OCI-LY7 (cell line): ENCODE data around the gene PCCA. TPM values are rescaled to one million over a fixed set of nuclear protein-coding genes. Genes with fewer than 3 reads are reported as not detected.
A peak's percentile ranks its signal among the peaks of the same experiment; 100 is the strongest.

Experiments
- BruUV-seq: library from RNA; stranded (reverse); fragments of 400-500 nt; replicated peaks from 2 replicates; lab custom pipeline; 2021; lab: Mats Ljungman, UMichigan
- CTCF ChIA-PET: fragments of 300-600 bp; sonication (Branson Sonifier 250); formaldehyde crosslinking; loops from one replicate; lab custom pipeline; 2022; ENCODE audit warnings: antibody characterized with exemption; ENCODE audit not compliant: unreplicated experiment; lab: Charles Lee
- POLR2A ChIA-PET: fragments of 300-600 bp; sonication (Branson Sonifier 250); formaldehyde crosslinking; loops from one replicate; lab custom pipeline; 2022; ENCODE audit warnings: antibody characterized with exemption; lab: Charles Lee
- DNase-seq: peaks from one replicate; pipeline ENCODE4 v3.0.0-alpha.2; 2015; ENCODE audit warnings: low spot score
- H2AFZ ChIP-seq: fragments of 200-600 bp; sonication (generic), shearing (Covaris generic); 2 replicates; pipeline ENCODE4 v1.6.1; 2014; ENCODE audit warnings: mild to moderate bottlenecking, antibody characterized with exemption, low read length, moderate library complexity
- H3K27ac ChIP-seq: fragments of 200-600 bp; sonication (generic); 2 replicates; pipeline ENCODE4 v1.5.1; 2014; ENCODE audit warnings: mixed run types, low read depth, mild to moderate bottlenecking, moderate library complexity, low read length, inconsistent platforms; ENCODE audit not compliant: poor library complexity, severe bottlenecking
- H3K36me3 ChIP-seq: fragments of 200-600 bp; sonication (generic); 2 replicates; pipeline ENCODE4 v1.6.1; 2014; ENCODE audit warnings: mild to moderate bottlenecking, antibody characterized with exemption, low read length, moderate library complexity, mixed read lengths; ENCODE audit not compliant: insufficient read depth
- H3K4me1 ChIP-seq: fragments of 200-600 bp; sonication (generic); 2 replicates; pipeline ENCODE4 v1.5.1; 2014; ENCODE audit warnings: mild to moderate bottlenecking, low read length; ENCODE audit not compliant: insufficient read depth, poor library complexity, severe bottlenecking
- H3K4me2 ChIP-seq: fragments of 200-600 bp; sonication (generic); 2 replicates; pipeline ENCODE4 v1.6.1; 2014; ENCODE audit warnings: mild to moderate bottlenecking, low read length
- H3K4me3 ChIP-seq: fragments of 200-600 bp; sonication (generic); 2 replicates; pipeline ENCODE4 v1.5.1; 2014; ENCODE audit warnings: mild to moderate bottlenecking, low read depth, low read length; ENCODE audit not compliant: poor library complexity, severe bottlenecking
- H3K79me2 ChIP-seq: fragments of 200-600 bp; sonication (generic); 2 replicates; pipeline ENCODE4 v1.6.1; 2016; ENCODE audit warnings: low read depth, mild to moderate bottlenecking, low read length, moderate library complexity, mixed read lengths; ENCODE audit not compliant: insufficient read depth
- H3K9me2 ChIP-seq: fragments of 200-600 bp; sonication (generic); 2 replicates; pipeline ENCODE4 v1.6.1; 2016; ENCODE audit warnings: mild to moderate bottlenecking, low read length, mixed read lengths; ENCODE audit not compliant: insufficient read depth
- H3K9me3 ChIP-seq: fragments of 200-600 bp; sonication (generic); 2 replicates; pipeline ENCODE4 v1.6.1; 2014; ENCODE audit warnings: mild to moderate bottlenecking, mixed run types, low read length, mixed read lengths
- H4K20me1 ChIP-seq: fragments of 200-600 bp; sonication (generic); 2 replicates; pipeline ENCODE4 v1.6.1; 2014; ENCODE audit warnings: mild to moderate bottlenecking, antibody characterized with exemption, low read length, moderate library complexity, mixed read lengths; ENCODE audit not compliant: insufficient read depth
- EZH2phosphoT487 ChIP-seq: fragments of 200-600 bp; sonication (generic); IDR thresholded peaks from 2 replicates; pipeline ENCODE4 v1.6.1; 2018; ENCODE audit warnings: low read depth, borderline replicate concordance, mild to moderate bottlenecking, mixed run types, antibody characterized with exemption, low read length, moderate library complexity, mixed read lengths
- intact Hi-C: fragments of 100-400 bp; cut with micrococcal nuclease; formaldehyde crosslinking; loops from one replicate; pipeline ENCODE4 v1.10.0; 2022; ENCODE audit not compliant: unreplicated experiment
- total RNA-seq, 2 experiments: library from RNA; depleted of rRNA in 1 of 2; stranded (reverse); fragments of >200 nt in 1 of 2; shearing (Covaris generic) in 1 of 2; gene quantifications; 2 replicates each; pipeline ENCODE4 v1.2.3, GENCODE V29; 2014 to 2022
- TF ChIP-seq, protein P1 (sequence below): fragments of 200-600 bp; sonication (generic); conservative IDR thresholded peaks from 2 replicates; pipeline ENCODE4 v1.5.1; 2014; ENCODE audit warnings: mild to moderate bottlenecking, antibody characterized with exemption, low read length, moderate library complexity, mixed read lengths

PCCA gene
- total RNA-seq, 2 experiments from 2014 or later, result 2.7 to 7.2 TPM

DNA sequence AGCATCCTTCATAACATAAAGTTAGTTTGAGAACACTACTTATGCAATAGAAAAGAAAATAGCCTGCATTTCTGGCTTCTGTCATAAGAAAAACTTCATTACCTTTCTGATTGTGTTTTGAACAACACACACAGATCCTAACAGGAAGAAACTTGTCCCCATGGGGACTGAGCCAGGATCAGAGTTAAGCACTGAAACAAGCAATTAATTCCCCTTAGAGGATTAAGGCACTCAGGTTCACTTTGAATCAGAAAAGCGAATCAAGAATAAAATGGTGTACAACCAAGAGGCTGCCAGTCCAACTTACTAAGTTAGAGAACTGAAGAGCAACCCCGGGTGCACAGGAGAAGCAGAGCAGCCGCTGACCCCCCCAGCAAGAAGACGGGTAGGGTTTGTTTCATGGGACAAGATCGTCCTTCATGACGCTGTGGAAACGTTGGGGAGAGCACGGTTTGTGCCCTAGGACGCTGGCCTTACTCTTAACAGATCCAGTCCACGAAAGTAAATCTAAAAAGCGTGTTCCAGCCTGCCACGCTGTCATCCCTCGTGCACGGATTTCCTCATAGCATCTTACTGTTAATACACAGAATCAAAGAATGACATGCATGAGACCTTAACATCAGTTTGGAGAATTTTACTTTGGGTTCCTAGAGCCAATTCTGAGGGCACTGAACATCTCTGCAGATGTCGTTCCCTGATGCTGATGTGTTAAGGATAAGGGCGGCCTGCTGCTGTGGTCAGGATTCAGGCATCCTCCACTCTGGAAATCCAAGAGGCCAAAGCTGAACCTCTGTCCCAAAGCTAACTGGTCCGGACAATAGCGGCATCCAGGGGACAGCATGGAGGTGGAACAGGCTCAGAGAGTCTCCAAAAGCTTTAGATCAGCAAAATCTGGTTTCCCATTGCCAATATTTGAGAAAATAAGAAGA lies 453.3 kb downstream of the PCCA start:
- Histone ChIP-seq H3K4me1 (peaks cover 5% of the 10 kb centered on the region), H3K9me3 (no peaks in the 10 kb centered on the region), H2AFZ (no peak overlapping the region), H3K27ac (no peak overlapping the region), H3K9me2 (no peaks in the 10 kb centered on the region), H3K36me3 (no peaks in the 10 kb centered on the region), H4K20me1 (no peaks in the 10 kb centered on the region), H3K4me2 (peak overlapping the region; percentile 34; the same call in 1 of the 2 replicates), H3K79me2 (no peaks in the 10 kb centered on the region), H3K4me3 (no peak overlapping the region)
- BruUV-seq, result no TSS peak
- TF ChIP-seq EZH2phosphoT487, result no peak
- TF ChIP-seq, protein P1, sequence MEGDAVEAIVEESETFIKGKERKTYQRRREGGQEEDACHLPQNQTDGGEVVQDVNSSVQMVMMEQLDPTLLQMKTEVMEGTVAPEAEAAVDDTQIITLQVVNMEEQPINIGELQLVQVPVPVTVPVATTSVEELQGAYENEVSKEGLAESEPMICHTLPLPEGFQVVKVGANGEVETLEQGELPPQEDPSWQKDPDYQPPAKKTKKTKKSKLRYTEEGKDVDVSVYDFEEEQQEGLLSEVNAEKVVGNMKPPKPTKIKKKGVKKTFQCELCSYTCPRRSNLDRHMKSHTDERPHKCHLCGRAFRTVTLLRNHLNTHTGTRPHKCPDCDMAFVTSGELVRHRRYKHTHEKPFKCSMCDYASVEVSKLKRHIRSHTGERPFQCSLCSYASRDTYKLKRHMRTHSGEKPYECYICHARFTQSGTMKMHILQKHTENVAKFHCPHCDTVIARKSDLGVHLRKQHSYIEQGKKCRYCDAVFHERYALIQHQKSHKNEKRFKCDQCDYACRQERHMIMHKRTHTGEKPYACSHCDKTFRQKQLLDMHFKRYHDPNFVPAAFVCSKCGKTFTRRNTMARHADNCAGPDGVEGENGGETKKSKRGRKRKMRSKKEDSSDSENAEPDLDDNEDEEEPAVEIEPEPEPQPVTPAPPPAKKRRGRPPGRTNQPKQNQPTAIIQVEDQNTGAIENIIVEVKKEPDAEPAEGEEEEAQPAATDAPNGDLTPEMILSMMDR, result no peak
- no peak for DNase-seq
- ChIA-PET POLR2A (no interaction called here), CTCF (no interaction called here)
- intact Hi-C loops, result no loop called here

DNA sequence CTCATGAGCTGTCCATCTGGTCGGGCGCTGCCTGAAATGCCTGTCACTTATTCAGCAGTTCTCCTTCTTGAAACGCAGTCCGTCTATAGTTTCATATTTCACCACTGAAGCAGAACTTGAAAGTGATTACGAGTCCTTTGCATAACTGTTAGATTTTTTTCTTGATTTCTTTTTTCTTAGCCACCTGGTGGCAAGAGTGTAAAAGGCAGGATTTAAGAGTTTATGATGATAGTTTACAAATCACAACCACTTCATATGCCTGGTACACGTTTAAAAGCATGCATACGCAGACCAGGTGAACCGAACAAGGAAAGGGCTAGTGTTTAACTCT lies 453.9 kb downstream of the PCCA start:
- Histone ChIP-seq H3K9me2 (no peaks in the 10 kb centered on the region), H3K4me3 (no peak overlapping the region), H3K4me1 (peaks cover 5% of the 10 kb centered on the region), H2AFZ (no peak overlapping the region), H3K9me3 (no peaks in the 10 kb centered on the region), H3K4me2 (peak overlapping the region; percentile 34; the same call in 1 of the 2 replicates), H3K36me3 (no peaks in the 10 kb centered on the region), H4K20me1 (no peaks in the 10 kb centered on the region), H3K79me2 (no peaks in the 10 kb centered on the region), H3K27ac (no peak overlapping the region)
- POLR2A ChIA-PET, result no interaction called here
- DNase-seq, result peak; percentile 45
- TF ChIP-seq EZH2phosphoT487, result no peak
- TF ChIP-seq, protein P1, result peak; percentile 58
- intact Hi-C loops, result no loop called here
- CTCF ChIA-PET, result no interaction called here
- BruUV-seq, result no TSS peak
